ENCODE results near the gene IER5.
"Not testable (repeated sequence)": the region's sequence is repeated elsewhere in the genome, so short reads cannot be mapped to it uniquely, and the experiment has no call there.

The IER5 gene

GRCh38 chr1:181088079-181089016 lies at the start of gene IER5:
Gene IER5 (plus strand): TSS chr1:181088700. CDS start chr1:181088903, 203 bp downstream.
- peak; percentile 96 for DNase-seq

- DNase-seq, result no peak
Observed at GRCh38 chr1:181040284-181040865, 48.1 kb upstream of the IER5 start.

- DNase-seq, result no peak
Observed at GRCh38 chr1:181043025-181043888, 45.2 kb upstream of the IER5 start.

- DNase-seq, result no peak
Observed at GRCh38 chr1:181044449-181044966, 44.0 kb upstream of the IER5 start.

GRCh38 chr1:181045946-181046345 lies 42.6 kb upstream of the IER5 start:
- DNase-seq, result not testable (repeated sequence)

- no peak for DNase-seq
Observed at GRCh38 chr1:181049378-181049777, 39.1 kb upstream of the IER5 start.

GRCh38 chr1:181050922-181051321 lies 37.6 kb upstream of the IER5 start:
- DNase-seq, result no peak

GRCh38 chr1:181056560-181056959 lies 31.9 kb upstream of the IER5 start:
- no peak for DNase-seq

- no peak for DNase-seq
Observed at GRCh38 chr1:181057079-181057478, 31.4 kb upstream of the IER5 start.

GRCh38 chr1:181059435-181059834 lies 29.1 kb upstream of the IER5 start:
- DNase-seq, result no peak

GRCh38 chr1:181060066-181060465 lies 28.4 kb upstream of the IER5 start:
- no peak for DNase-seq

GRCh38 chr1:181060947-181061346 lies 27.6 kb upstream of the IER5 start:
- not testable (repeated sequence) for DNase-seq

GRCh38 chr1:181061487-181061886 lies 27.0 kb upstream of the IER5 start:
- no peak for DNase-seq

GRCh38 chr1:181061891-181062835 lies 26.3 kb upstream of the IER5 start:
- no peak for DNase-seq

GRCh38 chr1:181062836-181063428 lies 25.6 kb upstream of the IER5 start:
- DNase-seq, result no peak

- no peak for DNase-seq
Observed at GRCh38 chr1:181064011-181064623, 24.4 kb upstream of the IER5 start.

GRCh38 chr1:181064702-181065101 lies 23.8 kb upstream of the IER5 start:
- no peak for DNase-seq

- no peak for DNase-seq
Observed at GRCh38 chr1:181073638-181074037, 14.9 kb upstream of the IER5 start.

GRCh38 chr1:181075766-181076350 lies 12.6 kb upstream of the IER5 start:
- DNase-seq, result no peak

- no peak for DNase-seq
Observed at GRCh38 chr1:181076852-181077251, 11.6 kb upstream of the IER5 start.
